ENCODE measurements around the gene FECH. TPM values are rescaled to one million over a fixed set of nuclear protein-coding genes. Genes with fewer than 3 reads are reported as not detected.

FECH gene
- total and polyA plus RNA-seq, 2 of the 4 experiments (the other 2 are of a cell fraction): 32.3 to 52.2 TPM

DNA sequence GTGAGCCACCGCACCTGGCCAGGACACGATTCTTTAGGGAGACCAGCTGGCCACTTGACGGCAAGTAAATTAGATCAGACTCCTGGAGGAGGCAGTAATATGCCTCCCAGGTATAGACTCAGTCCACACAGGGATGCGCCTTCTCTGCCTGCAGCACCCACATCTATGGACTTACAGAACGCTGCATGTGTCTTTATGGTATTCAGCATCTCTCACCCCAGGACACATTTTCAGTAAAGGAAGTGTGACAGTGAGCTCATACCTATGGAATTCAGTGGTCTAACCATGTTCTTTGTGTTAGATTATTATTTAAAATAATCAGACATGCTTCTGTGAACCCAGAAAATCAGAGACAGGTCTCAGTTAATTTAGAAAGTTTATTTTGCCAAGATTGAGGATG, 41.0 kb upstream of the FECH start (continued):
- TF ChIP-seq, protein P1, sequence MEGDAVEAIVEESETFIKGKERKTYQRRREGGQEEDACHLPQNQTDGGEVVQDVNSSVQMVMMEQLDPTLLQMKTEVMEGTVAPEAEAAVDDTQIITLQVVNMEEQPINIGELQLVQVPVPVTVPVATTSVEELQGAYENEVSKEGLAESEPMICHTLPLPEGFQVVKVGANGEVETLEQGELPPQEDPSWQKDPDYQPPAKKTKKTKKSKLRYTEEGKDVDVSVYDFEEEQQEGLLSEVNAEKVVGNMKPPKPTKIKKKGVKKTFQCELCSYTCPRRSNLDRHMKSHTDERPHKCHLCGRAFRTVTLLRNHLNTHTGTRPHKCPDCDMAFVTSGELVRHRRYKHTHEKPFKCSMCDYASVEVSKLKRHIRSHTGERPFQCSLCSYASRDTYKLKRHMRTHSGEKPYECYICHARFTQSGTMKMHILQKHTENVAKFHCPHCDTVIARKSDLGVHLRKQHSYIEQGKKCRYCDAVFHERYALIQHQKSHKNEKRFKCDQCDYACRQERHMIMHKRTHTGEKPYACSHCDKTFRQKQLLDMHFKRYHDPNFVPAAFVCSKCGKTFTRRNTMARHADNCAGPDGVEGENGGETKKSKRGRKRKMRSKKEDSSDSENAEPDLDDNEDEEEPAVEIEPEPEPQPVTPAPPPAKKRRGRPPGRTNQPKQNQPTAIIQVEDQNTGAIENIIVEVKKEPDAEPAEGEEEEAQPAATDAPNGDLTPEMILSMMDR (conservative IDR thresholded peaks at IDR 0.05; ENCODE audit: low read depth, low read length): no peak
- TF ChIP-seq SMC3 (IDR thresholded peaks at IDR 0.05; ENCODE audit: low read depth, low read length) (no peak), CHD1 (IDR thresholded peaks at IDR 0.05; ENCODE audit: low read depth, low read length) (no peak)

DNA sequence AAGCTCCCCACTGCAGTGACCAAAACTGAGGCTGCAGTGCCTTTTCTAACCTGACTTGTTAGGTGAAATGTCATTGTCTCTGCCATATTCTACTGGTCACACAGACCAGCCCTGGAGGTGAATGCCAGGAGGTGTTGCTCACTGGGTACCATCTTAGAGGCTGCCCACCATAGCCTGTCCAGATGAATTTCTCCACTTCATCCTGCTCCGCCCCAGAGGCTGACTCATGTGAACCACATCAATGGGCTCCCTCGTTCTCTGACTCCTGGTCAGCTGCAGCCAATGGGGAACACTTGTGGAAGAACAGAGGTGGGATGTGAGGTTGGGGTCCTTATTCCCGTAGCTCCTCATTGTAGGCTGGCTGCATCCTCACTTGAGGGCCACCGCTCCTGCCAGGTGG, 38.5 kb upstream of the FECH start:
- Histone ChIP-seq H3K79me1 (ENCODE audit: low read depth in 1 of 2, low read length in 2 of 2) (peaks cover 2 to 19% of the 10 kb centered on the region in 2 experiments; a peak in 3 of 4 replicates), H2BK15ac (ENCODE audit: low read depth, low read length) (peak overlapping the region; percentile 40; the same call in 1 of the 3 replicates), H2AFZ (replicated peaks; ENCODE audit: low read length, poor library complexity) (peak overlapping the region; percentile 82), H2AK9ac (replicated peaks; ENCODE audit: low read depth, low read length, poor library complexity) (peak overlapping the region; percentile 69), H3K56ac (ENCODE audit: extremely low read depth, insufficient read depth, low read length) (no peak overlapping the region), H3K23ac (ENCODE audit: low read depth, low read length) (no peak overlapping the region), H3K4me3 (ENCODE audit: insufficient read depth, low read depth, low read length) (no peak overlapping the region), H3K27ac (ENCODE audit: insufficient read depth, low read length) (no peak overlapping the region), H2AK5ac (ENCODE audit: low read depth, low read length) (peak overlapping the region; percentile 69; the same call in 1 of the 2 replicates), H3K18ac (ENCODE audit: low read depth, low read length) (no peak overlapping the region), H4K8ac (ENCODE audit: low read depth in 2 of 2, low read length in 2 of 2) (peak overlapping the region in 1 of 2 experiments; percentile 58; a peak in 1 of 4 replicates), H3K14ac (replicated peaks; ENCODE audit: low read depth, low read length) (no peak overlapping the region), H2BK5ac (ENCODE audit: low read depth, low read length, poor library complexity, severe bottlenecking) (no peak overlapping the region), H3K4ac (ENCODE audit: low read depth, low read length) (no peak overlapping the region), H3K4me2 (ENCODE audit: low read depth, low read length) (no peak overlapping the region), H3K9ac (ENCODE audit: low read depth, low read length) (no peak overlapping the region), H3K4me1 (ENCODE audit: control insufficient read depth, insufficient read depth, low read length) (peaks cover 4% of the 10 kb centered on the region), H2BK20ac (ENCODE audit: low read depth, low read length) (no peak overlapping the region), H4K5ac (ENCODE audit: low read depth, low read length) (no peak overlapping the region), H3K27me3 (ENCODE audit: control insufficient read depth, insufficient read depth, low read length) (no peaks in the 10 kb centered on the region), H2BK120ac (ENCODE audit: low read depth, low read length) (no peak overlapping the region), H4K20me1 (ENCODE audit: insufficient read depth, low read length) (peaks cover 1% of the 10 kb centered on the region; the same call in 1 of the 2 replicates), H3K9me3 (ENCODE audit: control insufficient read depth, insufficient read depth, low read length) (no peaks in the 10 kb centered on the region), H4K91ac (ENCODE audit: insufficient read depth, low read depth, low read length) (no peak overlapping the region), H3K36me3 (ENCODE audit: control insufficient read depth, insufficient read depth, low read length) (no peaks in the 10 kb centered on the region), H3K9me1 (ENCODE audit: insufficient read depth, low read length) (peaks cover 10% of the 10 kb centered on the region; the same call in 1 of the 2 replicates)
- dilution Hi-C loops (cut with HindIII; ENCODE audit: low sequenced_read_pairs, unreplicated experiment) (no loop called here), in situ Hi-C loops (cut with MboI; ENCODE audit: low sequenced_read_pairs) (loop anchor here (25.0 kb wide), 2 partner anchors 487 to 862 kb away; no protein-coding TSS in a partner anchor), intact Hi-C loops (cut with micrococcal nuclease) (no loop called here)
- DNase-seq (peak; percentile 52), ATAC-seq (ENCODE audit: low read depth) (no peak)
- ChIA-PET POLR2A (ENCODE audit: unreplicated experiment) (no interaction called here), CTCF (no interaction called here)
- 92% methylated on average over 2 of the region's 4 CpGs; no CpG with 5 or more reads in 1 of the 2 experiments for WGBS, 2 experiments (ENCODE audit: extremely low coverage in 2 of 2, insufficient read length in 1 of 2)
- BruUV-seq (replicated peaks): no TSS peak
- no peak for TF ChIP-seq FOS (IDR thresholded peaks at IDR 0.05; ENCODE audit: low read depth, low read length)
- TF ChIP-seq RFX5 (IDR thresholded peaks at IDR 0.05; ENCODE audit: low read depth, low read length): no peak
- TF ChIP-seq, protein P2, sequence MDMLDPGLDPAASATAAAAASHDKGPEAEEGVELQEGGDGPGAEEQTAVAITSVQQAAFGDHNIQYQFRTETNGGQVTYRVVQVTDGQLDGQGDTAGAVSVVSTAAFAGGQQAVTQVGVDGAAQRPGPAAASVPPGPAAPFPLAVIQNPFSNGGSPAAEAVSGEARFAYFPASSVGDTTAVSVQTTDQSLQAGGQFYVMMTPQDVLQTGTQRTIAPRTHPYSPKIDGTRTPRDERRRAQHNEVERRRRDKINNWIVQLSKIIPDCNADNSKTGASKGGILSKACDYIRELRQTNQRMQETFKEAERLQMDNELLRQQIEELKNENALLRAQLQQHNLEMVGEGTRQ (IDR thresholded peaks at IDR 0.05; ENCODE audit: low read depth, low read length): no peak
- TF ChIP-seq ELK1 (IDR thresholded peaks at IDR 0.05; ENCODE audit: borderline replicate concordance, low read depth, low read length): no peak
- TF ChIP-seq, protein P1 (conservative IDR thresholded peaks at IDR 0.05; ENCODE audit: low read depth, low read length): no peak
- TF ChIP-seq CHD1 (IDR thresholded peaks at IDR 0.05; ENCODE audit: low read depth, low read length): no peak
- TF ChIP-seq POLR2A (IDR thresholded peaks at IDR 0.05; ENCODE audit: low read depth, low read length): no peak
- no peak for TF ChIP-seq CEBPB (IDR thresholded peaks at IDR 0.05; ENCODE audit: low read depth, low read length)
- TF ChIP-seq MAZ (IDR thresholded peaks at IDR 0.05; ENCODE audit: borderline replicate concordance, low read depth, low read length): no peak
